ENCODE data around the gene GPR35.

GPR35 gene

DNA sequence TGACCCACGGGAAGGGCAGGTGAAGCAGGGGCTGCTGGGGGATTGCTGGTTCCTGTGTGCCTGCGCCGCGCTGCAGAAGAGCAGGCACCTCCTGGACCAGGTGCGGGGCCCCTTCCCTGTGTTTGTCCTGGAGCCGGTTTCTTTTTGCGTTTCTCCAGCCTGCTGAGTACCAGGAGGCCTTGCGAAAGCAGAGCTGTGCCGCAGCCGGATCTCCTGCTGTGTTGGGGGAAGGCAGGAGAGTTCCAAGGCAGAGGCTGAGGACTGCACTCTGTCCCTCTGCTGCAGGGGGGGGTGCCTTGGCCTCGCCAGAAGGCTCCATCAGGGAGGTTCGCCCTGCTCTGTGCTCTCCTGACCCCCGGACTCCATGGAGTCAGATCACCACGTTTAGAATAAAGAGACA, 35.9 kb upstream of the GPR35 start:
- no peak for DNase-seq (ENCODE audit: low read depth)

DNA sequence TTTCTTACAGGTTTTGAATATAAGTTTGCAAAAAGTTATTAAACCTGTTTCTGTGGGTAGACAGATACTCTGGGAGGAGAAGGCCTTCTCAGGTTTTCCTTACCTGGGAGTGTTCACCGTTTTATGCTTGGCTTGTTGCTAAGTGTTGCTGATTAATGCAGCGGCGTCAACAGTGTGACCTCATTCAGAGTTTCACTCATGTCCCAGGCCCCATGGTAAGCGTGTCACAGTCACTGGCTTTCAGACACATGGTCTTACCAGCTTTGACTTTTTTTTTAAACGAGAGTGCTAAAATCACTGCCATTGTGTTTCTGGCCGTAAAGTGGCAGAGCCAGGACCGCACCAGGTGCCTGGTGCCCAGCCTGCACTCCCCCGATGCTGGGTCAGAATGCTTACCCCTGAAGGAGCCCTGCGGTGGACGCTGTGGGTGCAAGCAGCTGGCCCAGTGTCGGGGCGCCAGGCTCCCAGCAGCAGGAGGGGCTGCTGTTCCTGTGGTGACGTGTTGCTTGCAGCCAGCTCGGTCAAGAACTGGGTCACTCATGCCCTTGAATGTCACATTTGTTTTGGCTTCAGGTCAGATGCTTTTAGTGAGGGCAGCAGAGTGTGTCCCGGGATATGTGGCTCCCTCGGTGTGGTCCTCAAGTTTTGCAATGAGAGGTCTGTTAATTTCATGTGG, 35.3 kb upstream of the GPR35 start:
- no peak for DNase-seq (ENCODE audit: low read depth)

DNA sequence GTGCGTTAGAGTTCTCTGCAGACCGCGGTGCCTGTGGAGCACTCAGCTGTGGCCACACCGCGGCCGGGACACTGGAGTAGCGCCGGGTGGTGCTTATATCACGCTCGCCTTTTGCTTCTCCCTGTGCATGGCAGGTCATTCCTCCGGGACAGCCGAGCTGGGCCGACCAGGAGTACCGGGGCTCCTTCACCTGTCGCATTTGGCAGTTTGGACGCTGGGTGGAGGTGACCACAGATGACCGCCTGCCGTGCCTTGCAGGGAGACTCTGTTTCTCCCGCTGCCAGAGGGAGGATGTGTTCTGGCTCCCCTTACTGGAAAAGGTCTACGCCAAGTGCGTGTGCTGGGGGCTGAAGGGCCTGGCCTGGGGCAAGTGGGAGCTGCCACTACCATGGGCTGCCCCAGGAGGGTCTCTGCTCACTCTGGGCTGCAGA, 34.6 kb upstream of the GPR35 start:
- DNase-seq (ENCODE audit: low read depth), result no peak

GRCh38 chr2:240591226-240591625, 34.1 kb upstream of the GPR35 start:
- no peak for DNase-seq (ENCODE audit: low read depth)

GRCh38 chr2:240591784-240592183, 33.5 kb upstream of the GPR35 start:
- DNase-seq (ENCODE audit: low read depth), result no peak

- DNase-seq (ENCODE audit: low read depth), result no peak
Observed at GRCh38 chr2:240593026-240593702, 32.1 kb upstream of the GPR35 start.

GRCh38 chr2:240593703-240594451, 31.4 kb upstream of the GPR35 start:
- DNase-seq (ENCODE audit: low read depth), result no peak

- no peak for DNase-seq (ENCODE audit: low read depth)
Observed at GRCh38 chr2:240594511-240595380, 30.5 kb upstream of the GPR35 start.

DNA sequence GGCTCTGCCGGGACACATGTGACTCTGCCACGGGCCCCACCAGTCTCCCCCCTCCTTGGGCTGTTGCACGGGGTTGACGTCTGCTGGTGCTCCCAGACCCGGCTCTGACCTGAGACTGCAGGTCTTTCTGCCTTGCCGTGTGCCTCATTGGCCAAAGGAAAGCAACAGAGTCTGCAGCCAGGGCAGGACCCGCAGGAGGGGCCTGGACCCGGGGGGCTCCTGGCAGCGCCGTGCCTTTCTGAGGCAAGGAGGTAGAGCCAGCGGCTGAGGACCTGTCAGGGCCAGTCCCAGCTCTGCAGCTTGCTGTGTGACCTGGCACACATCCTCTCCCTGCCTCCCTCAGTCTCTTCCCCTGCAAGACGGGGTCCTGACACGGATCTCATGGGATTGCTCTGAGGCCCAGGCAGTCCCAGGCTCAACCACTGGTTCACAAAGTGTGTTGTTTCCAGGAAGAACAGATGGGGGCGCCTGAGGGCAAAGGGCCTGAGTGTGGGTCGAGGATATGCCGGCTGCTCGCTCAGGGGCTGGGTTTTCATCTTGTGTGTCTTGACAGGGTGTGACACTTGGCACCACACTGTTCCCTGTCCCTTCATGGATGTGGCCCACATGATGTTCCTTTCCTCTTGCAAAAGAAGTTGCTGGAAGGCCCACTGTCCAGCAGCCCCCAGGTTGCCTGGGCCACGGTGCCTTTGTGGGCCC, 29.8 kb upstream of the GPR35 start:
- DNase-seq (ENCODE audit: low read depth), result no peak

DNA sequence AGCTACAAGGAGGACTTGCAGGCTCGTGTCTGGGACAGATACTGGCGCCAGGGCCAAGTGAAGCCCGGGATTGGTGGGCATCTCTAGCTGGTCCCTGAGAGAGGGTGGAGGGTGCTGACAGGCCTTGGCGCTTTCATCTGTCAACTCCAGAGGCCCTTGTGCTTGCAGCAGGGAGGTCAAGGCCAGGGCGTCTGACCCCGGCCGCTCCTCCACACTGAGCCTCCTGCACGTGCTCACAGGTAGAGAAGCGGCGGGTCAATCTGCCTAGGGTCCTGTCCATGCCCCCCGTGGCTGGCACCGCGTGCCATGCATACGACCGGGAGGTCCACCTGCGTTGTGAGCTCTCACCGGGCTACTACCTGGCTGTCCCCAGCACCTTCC, 29.2 kb upstream of the GPR35 start:
- no peak for DNase-seq (ENCODE audit: low read depth)

GRCh38 chr2:240596491-240596931, 28.8 kb upstream of the GPR35 start:
- DNase-seq (ENCODE audit: low read depth), result no peak

DNA sequence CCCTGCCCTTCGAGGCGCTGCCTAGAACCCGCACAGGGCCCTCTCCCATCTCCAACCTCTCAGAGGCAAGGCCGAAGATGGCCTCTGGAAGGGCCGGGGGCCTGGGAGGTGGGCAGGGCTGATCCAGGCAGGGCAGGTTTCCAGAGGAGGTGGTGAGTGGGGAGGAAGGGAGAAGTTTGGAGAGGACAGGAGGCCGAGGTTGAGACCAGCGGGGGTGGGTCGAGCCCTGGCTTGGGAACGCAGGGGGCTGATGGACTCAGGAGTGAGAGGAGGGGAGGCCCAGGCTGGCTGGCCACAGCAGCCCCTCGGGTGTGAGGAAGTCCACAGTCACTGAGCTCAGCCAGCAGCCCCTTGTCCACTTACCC, 28.2 kb upstream of the GPR35 start:
- DNase-seq (ENCODE audit: low read depth), result no peak

DNA sequence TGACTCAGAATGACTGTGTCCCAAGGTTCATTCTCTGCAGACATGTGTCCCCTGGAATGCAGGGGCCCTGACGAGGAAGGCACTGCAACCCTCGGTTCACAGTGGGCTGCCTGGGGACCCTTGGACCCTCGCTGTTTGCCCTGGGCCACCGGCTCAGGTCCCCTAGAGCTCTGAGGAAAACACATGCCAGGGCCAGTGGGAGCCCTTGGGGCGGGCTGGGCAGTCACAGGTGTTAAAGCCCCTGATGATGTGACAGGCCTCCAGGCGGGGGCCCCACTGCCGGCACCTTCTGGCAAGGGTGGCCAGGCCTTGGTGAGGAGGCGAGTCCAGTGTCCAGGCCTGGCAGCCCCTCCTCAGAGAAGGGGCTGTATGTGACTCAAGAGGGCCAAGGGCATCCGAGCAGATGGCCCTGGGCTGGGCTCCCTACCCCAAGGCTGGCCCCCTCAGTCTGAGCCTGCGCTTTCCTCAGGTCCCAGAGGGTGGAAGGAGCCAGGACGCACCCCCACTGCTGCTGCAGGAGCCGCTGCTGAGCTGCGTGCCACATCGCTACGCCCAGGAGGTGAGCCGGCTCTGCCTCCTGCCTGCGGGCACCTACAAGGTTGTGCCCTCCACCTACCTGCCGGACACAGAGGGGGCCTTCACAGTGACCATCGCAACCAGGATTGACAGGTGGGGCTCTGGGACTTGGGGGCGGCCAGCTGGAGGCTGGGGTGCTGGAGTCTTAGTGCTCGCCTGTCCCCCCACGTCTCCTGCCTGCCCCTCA, 27.7 kb upstream of the GPR35 start:
- no peak for DNase-seq (ENCODE audit: low read depth)

DNA sequence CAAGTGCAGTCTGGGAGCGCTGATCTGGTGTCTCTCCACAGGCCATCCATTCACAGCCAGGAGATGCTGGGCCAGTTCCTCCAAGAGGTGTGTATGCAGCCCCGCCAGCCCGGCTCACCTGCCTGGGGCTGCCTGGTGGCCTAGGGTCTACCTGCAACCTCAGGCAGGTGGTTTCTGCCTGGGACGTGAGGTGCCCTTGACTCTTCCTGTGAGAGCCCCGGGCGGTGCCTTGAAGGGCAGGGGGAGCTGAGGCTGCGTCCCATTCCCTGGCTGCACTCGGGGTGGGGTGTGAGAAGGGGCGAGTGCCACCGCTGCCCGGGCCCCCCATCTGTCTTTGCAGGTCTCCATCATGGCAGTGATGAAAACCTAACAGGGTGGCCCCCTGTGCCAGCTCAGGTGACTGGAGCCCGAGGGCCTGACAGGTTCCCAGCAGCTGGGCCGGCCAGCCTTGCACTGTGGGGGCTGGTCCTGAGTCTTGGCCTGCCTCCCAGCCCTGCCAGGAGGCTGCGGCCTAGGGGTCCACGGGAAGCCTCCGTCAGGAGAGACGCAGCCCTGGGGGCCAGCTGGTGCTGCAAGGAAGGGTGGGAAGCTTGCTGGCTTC, 26.9 kb upstream of the GPR35 start:
- DNase-seq (ENCODE audit: low read depth), result no peak

DNA sequence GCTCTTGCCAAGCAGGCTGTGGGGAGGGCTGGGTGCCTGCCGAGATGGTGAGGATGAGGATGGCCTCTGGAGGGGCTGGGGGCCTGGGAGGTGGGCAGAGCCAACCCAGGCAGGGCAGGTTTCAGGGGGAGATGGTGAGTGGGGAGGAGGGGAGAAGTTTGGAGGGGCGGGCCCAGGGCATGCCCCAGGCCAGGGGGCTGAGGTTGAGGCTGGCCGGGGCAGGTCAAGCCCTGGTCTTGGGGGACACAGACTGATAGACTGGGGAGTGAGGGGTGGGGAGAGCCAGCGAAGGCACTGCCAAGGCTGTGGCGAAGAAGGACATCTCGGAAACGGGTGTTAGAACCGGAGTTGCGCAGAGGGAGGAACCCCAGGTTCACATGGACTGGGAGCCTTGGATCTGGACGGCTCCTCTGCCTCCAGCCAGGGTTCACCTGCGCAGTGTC, 26.1 kb upstream of the GPR35 start:
- DNase-seq (ENCODE audit: low read depth), result no peak

DNA sequence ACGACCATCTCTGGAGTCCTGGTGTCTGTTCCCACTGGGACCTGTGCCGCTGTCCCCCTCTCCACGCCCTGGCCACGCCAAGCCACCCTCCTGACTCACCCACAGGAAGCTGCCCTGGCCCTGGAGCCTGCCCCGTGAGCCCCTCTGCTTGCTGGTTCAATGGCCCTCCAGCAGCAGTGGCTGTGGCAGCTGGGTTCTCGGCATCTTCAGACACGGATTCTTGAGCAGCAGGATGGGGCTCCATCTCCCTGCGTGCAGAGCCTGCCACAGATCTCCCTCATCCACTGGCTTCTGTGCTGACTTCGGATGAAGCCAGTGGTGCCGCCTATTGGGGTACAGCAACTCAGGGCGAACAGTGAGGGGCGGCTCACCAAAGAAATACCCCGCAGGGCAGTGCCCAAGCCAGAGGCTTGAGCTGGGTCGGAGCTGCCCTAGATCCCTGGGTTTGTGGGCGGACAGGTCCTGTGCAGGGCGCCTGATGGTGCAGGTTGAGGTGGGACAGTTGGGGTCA, 24.8 kb upstream of the GPR35 start:
- no peak for DNase-seq (ENCODE audit: low read depth)

DNA sequence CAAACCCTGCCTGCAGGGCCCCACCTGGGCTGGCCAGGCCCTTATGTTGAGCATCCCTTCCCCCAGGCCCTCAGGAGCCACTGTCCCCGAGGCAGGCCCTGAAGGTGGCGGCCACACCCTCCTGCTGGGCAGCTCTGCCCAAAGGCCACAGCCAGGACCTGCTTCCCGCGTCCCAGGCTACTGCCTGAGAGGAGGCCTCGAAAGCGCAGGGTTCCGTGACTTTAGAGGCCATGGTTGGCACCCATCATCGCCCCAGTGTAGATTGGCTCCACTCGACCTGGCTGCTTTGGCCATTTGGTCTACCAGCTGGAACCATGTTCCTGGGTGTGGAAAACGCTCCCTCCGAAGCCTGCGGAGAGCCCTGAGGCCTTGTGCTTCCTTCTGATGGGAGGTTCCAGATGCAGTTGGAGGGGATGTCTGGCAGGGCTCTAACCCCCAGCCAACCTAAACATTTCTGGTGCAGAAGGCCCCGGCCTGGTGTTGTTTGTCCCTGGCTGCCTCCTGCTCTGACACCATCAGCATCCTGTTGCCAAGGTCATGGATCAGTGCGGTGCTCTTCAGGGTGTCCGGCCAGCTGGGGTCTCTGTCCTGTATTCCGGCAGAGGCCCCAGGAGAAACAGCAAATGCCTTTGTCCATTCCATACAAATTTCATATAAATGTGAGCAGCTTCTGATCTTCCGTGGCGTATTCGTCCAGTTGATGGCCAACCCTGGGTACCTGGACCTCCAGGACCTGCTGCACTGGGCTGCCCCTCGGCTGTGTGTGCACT, 24.0 kb upstream of the GPR35 start:
- no peak for DNase-seq (ENCODE audit: low read depth)

- DNase-seq (ENCODE audit: low read depth), result no peak
Observed at GRCh38 chr2:240601831-240602160, 23.5 kb upstream of the GPR35 start.

GRCh38 chr2:240602266-240603050, 22.8 kb upstream of the GPR35 start:
- DNase-seq (ENCODE audit: low read depth), result no peak
